Measurements from ENCODE around the gene FOXP1. TPM values are rescaled to one million over a fixed set of nuclear protein-coding genes. Genes with fewer than 3 reads are reported as not detected.
"Not testable (repeated sequence)": the region's sequence is repeated elsewhere in the genome, so short reads cannot be mapped to it uniquely, and the experiment has no call there.

The FOXP1 gene
- total and polyA plus RNA-seq, 5 experiments from 2014 or later, result 280 to 443 (median 382) TPM

DNA sequence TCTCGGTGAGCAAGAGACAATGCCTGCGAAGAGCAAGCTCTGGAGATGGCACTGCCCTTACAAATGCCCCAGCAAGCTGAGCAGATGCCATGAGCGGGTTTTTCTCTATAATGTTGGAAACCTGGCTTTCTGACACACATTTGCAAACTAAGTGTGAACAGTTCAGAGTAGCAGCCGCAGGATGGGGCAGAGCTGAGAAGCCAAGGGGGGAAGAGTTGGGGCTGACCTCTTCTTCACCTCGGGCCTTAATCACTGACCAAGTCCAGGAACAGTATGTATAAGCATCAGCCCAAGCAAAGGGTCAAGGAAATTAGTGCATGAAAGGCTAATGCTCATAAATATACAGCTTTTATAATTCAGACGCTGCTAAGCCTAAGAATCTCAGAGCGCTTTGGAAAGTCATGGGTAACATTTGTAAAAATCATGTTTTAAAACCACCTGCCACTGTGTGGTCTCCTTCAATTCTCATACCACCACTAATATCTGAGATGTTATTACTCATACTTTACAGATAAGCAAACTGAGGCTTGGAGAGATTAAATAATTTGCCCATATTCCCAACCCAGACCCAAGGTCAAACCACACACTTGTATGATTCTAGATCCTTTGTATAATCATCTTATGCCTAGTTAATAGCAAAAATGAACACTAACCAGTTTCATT lies 603.4 kb downstream of the FOXP1 start:
- POLR2A ChIA-PET, result no interaction called here
- Mint-ChIP-seq H3K4me1 (peaks cover 37 to 66% (median 61%) of the 10 kb centered on the region in 4 donors), H3K4me3 (peak overlapping the region in 4 of 10 donors; percentile 9 to 57 (median 41)), H3K9me3 (no peaks in the 10 kb centered on the region), H3K27ac (peak overlapping the region; percentile 83 to 93 (median 88)), H3K27me3 (no peaks in the 10 kb centered on the region), H3K36me3 (peaks cover 17 to 91% (median 47%) of the 10 kb centered on the region in 3 donors)
- no peak for ATAC-seq
- DNase-seq, result no peak

DNA sequence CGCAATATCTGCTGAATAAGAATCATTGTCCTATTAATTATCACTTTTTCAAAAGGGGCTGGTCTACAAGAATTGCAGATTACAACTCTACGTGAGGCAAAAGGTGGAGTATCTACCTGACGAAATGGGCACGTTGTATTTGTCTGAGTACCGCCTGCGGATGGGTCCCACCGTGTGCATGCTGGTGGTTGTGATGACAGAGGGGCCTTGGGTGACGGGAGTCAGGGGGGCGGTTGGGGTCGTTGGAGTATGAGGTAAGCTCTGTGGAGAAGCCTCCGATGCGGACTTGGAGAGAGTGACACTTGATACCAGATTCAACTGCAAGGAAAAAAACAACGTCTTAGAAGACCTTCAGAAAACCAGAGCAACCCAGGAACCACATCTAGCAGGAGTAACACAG lies 605.8 kb downstream of the FOXP1 start:
- POLR2A ChIA-PET, result no interaction called here
- peak overlapping the region in 7 of 10 donors; percentile 20 to 85 (median 58) for H3K27ac Mint-ChIP-seq
- no peaks in the 10 kb centered on the region for H3K9me3 Mint-ChIP-seq
- ATAC-seq, result no peak
- H3K36me3 Mint-ChIP-seq, result peaks cover 11 to 91% (median 39%) of the 10 kb centered on the region in 3 donors
- no peak for DNase-seq
- H3K4me1 Mint-ChIP-seq, result peaks cover 26 to 48% (median 38%) of the 10 kb centered on the region in 4 donors
- H3K4me3 Mint-ChIP-seq, result peak overlapping the region in 1 of 10 donors; percentile 42
- no peaks in the 10 kb centered on the region for H3K27me3 Mint-ChIP-seq

DNA sequence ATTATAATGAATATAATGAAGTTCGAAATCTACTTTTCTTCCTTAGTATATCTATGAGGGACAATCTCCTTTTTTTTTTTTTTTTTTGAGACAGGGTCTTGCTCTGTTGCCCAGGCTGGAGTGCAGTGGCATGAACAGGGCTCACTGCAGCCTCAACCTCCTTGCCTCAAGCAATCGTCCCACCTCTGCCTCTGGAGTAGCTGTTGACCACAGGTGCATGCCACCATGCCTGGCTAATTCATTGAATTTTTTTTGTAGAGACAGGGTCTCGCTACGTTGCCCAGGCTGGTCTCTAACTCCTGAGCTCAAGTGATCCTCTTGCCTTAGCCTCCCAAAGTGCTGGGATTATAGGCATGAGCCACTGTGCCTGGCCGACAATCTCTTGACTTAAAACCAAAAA lies 607.5 kb downstream of the FOXP1 start:
- not testable (repeated sequence) for H3K9me3 Mint-ChIP-seq, DNase-seq, H3K27me3 Mint-ChIP-seq, ATAC-seq, H3K4me3 Mint-ChIP-seq
- POLR2A ChIA-PET, result interaction anchor here (0.6 to 0.7 kb wide), 2 partner anchors 17 to 619 kb away, joined by 3 to 4 read pairs; no protein-coding TSS in a partner anchor
- Mint-ChIP-seq H3K4me1 (peaks cover 18 to 39% (median 22%) of the 10 kb centered on the region in 4 donors), H3K36me3 (peaks cover 11 to 93% (median 32%) of the 10 kb centered on the region in 3 donors), H3K27ac (peak overlapping the region in 1 of 10 donors; percentile 58)

DNA sequence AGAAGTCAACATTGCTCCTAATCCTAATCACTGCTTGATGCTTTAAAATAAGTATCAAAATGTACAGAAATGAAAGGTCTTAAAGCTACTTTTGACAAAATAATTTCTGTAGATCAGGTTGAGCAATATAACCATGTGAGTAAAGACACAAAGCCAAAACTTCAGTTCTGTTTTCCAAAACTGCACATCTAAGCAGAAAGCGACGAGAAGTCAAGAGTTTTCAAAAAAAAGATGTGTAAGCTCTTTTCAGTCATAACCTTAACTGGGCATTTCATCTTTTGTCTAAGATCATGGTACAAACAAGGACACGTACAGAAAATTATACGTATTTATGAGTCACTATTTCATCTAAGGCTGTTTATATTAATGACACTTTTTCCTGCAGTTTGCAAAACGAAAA lies 608.8 kb downstream of the FOXP1 start:
- no peaks in the 10 kb centered on the region for H3K27me3 Mint-ChIP-seq
- H3K36me3 Mint-ChIP-seq, result peaks cover 11 to 93% (median 32%) of the 10 kb centered on the region in 3 donors
- peaks cover 5 to 28% (median 12%) of the 10 kb centered on the region in 4 donors for H3K4me1 Mint-ChIP-seq
- DNase-seq (no peak), ATAC-seq (no peak)
- H3K9me3 Mint-ChIP-seq, result no peaks in the 10 kb centered on the region
- POLR2A ChIA-PET, result no interaction called here
- H3K4me3 Mint-ChIP-seq, result no peak overlapping the region
- H3K27ac Mint-ChIP-seq, result peak overlapping the region in 4 of 10 donors; percentile 34 to 72 (median 62)

DNA sequence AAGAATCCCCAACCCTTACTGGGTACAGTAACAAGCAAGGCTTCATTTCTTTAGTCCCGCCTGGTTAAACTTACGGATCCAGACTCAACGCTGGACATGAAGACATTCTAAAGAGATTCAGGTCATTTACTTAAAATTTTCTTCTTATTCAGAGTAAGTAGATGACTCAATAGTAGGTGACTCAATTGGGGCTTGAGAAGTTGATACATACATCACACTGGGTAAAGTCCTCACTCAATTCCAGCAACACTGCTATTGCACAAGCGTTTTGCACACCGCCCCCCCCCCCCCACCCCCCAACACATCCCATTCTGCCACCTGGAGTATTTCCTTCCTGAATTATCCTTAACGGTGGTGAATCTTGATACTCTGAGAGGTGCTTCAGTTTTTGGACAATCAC lies 610.0 kb downstream of the FOXP1 start:
- Mint-ChIP-seq H3K9me3 (no peaks in the 10 kb centered on the region), H3K4me3 (no peak overlapping the region), H3K27me3 (no peaks in the 10 kb centered on the region), H3K36me3 (peaks cover 11 to 94% (median 42%) of the 10 kb centered on the region in 3 donors), H3K4me1 (peaks cover 0 to 29% (median 10%) of the 10 kb centered on the region in 4 donors), H3K27ac (peak overlapping the region in 1 of 10 donors; percentile 72)
- POLR2A ChIA-PET, result no interaction called here
- no peak for DNase-seq
- ATAC-seq, result no peak

DNA sequence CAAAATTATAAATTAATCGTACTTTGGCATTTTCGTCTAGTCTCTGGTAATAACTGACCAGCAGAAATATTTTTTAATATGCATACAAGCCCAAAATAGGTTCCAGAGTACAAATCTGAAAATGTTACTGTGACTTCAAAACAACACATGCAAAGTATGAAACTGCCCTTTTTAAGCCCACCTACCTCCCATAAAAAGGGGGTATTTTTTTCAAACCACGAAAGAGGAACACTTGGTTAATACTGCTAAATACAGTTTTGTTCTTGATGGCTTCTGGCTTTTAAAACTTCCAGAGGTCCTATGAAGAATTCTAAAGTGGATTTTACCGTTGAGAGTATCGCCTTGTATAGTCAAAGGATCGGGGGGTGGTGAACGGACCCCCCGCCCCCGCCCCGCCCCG lies 610.7 kb downstream of the FOXP1 start:
- H3K9me3 Mint-ChIP-seq, result no peaks in the 10 kb centered on the region
- POLR2A ChIA-PET, result no interaction called here
- no peak overlapping the region for H3K4me3 Mint-ChIP-seq
- H3K27me3 Mint-ChIP-seq, result no peaks in the 10 kb centered on the region
- no peak overlapping the region for H3K27ac Mint-ChIP-seq
- peaks cover 11 to 96% (median 39%) of the 10 kb centered on the region in 3 donors for H3K36me3 Mint-ChIP-seq
- H3K4me1 Mint-ChIP-seq, result peaks cover 0 to 28% (median 9%) of the 10 kb centered on the region in 4 donors
- DNase-seq (no peak), ATAC-seq (no peak)

DNA sequence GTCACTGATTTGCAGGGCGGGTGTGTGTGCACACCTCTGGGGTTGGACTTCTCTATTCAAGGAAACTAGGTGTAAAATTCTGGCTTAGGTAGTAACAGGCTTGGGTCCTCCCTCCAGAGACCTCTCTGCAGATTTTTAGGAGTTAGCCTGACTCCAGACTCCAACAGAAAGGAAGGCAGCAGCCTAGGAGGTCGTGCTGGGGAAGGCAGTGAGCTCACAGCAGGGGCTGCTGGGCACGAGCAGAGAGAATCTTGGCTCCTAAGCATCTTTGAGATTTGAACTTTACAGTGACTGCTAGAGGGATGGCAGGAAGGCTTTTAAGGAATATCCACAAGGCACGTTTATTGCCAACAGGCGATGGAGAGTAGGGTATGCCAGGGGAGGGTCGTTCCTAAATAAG lies 612.6 kb downstream of the FOXP1 start:
- Mint-ChIP-seq H3K4me1 (peaks cover 0 to 20% (median 6%) of the 10 kb centered on the region in 4 donors), H3K9me3 (no peaks in the 10 kb centered on the region), H3K27me3 (no peaks in the 10 kb centered on the region), H3K27ac (peak overlapping the region in 3 of 10 donors; percentile 38 to 66 (median 48)), H3K36me3 (peaks cover 0 to 95% (median 33%) of the 10 kb centered on the region in 3 donors), H3K4me3 (peak overlapping the region in 2 of 10 donors; percentile 10 to 40)
- DNase-seq (no peak), ATAC-seq (no peak)
- POLR2A ChIA-PET, result no interaction called here

DNA sequence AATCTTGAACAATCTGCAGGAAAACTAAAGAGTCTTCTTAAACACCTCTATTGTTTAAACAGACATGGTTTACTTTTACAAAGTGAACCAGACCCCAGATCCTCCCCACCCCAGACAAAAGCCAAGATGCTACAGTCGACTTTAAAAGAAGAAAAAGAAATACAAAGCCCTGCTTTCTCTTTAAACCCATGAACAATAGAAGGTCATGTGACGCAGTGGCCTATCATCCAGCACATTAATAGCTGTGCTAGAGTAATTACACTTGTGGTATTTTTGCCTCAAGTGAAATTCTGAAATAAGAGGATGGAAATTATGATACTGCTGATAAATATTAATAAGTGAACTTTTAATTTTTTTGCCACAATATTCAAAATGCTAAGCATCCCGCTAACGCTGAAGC lies 613.4 kb downstream of the FOXP1 start:
- Mint-ChIP-seq H3K9me3 (no peaks in the 10 kb centered on the region), H3K4me1 (peaks cover 0 to 21% (median 8%) of the 10 kb centered on the region in 4 donors), H3K27ac (peak overlapping the region in 5 of 10 donors; percentile 5 to 78 (median 48)), H3K36me3 (peaks cover 0 to 96% (median 33%) of the 10 kb centered on the region in 3 donors), H3K27me3 (no peaks in the 10 kb centered on the region), H3K4me3 (no peak overlapping the region)
- POLR2A ChIA-PET, result no interaction called here
- ATAC-seq (no peak), DNase-seq (no peak)

DNA sequence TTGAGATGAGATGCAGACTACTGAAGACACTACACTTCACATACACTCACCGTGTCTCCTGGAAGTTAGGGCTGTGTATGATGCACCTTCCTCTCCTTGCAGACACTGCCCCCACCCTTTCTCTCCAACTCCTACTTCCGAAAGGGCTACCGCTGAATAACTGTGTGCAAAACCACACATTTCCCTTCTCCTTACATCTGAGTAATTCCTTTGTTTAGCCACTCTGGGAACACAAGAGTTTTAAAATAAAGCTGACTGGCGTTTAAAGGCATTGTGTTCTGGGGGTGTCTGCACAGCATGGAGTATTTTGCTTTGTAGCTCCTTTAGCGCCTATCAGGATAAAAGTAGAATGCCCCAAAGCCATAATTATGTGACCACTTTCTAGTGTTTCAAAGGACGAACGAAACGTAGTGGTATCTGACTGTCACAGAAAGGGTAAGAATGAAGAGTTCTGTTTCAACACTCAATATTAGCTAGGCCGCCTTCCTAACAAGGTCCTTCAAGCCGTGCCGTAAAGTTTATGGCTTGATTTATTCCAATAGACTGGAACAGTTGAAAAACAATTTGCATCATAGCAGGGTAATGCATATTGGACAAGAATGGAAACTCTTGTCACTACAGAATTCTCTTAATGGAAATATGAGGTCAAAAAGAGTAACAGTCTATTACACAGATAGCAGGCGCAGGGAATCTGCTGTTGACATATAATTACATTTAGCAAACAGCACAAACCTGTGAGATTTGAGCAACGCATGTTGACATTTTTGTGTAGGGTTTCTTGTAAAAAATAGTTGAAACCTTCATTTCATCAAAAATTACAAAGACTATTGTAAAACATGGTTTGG lies 619.9 kb downstream of the FOXP1 start:
- no peak for DNase-seq
- H3K36me3 Mint-ChIP-seq, result peaks cover 18 to 93% (median 50%) of the 10 kb centered on the region in 3 donors
- H3K9me3 Mint-ChIP-seq, result no peaks in the 10 kb centered on the region
- peak overlapping the region in 8 of 10 donors; percentile 24 to 80 (median 59) for H3K27ac Mint-ChIP-seq
- POLR2A ChIA-PET, result no interaction called here
- no peaks in the 10 kb centered on the region for H3K27me3 Mint-ChIP-seq
- ATAC-seq, result no peak
- H3K4me3 Mint-ChIP-seq, result no peak overlapping the region
- peaks cover 0 to 13% (median 7%) of the 10 kb centered on the region in 4 donors for H3K4me1 Mint-ChIP-seq

DNA sequence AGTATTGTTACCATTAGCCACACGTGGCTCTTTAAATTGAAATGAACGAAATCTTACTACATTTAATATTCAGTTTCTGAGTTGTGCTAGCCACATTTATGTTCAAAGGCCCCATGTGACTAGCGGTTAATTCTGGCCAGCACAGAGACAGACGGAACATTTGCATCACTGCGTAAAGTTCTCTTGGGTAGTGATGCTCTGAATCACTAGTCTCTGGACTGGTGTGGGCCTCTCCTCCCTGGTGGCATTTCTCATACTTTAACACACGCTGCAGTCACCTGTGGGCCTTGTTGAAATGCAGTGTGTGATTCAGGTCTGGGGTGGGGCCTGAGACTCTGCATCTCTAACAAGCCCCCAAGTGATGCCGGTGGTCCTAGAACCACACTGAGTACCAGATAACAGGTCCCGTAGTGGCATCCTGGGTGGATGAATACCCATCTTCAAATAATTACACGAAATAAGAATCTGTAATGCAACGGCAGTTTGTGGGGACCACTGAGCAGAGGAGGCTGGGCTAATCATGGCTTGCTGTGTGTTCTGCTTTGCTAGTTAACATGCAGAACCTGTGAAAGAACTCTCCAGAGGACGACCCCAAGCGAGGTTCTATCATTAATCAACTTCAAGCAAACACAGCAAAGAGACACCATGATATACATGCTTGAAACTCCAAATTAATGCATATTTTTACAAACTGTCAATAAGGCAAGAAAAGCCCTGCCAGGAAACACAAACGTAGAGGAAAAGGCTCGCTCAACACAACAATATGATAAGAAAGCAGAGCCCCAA lies 623.8 kb downstream of the FOXP1 start:
- Mint-ChIP-seq H3K27ac (peak overlapping the region in 2 of 10 donors; percentile 35 to 53), H3K4me1 (peaks cover 0 to 13% (median 9%) of the 10 kb centered on the region in 4 donors), H3K9me3 (no peaks in the 10 kb centered on the region), H3K4me3 (no peak overlapping the region), H3K36me3 (peaks cover 18 to 89% (median 41%) of the 10 kb centered on the region in 3 donors), H3K27me3 (no peaks in the 10 kb centered on the region)
- ATAC-seq (no peak), DNase-seq (no peak)
- POLR2A ChIA-PET, result no interaction called here

DNA sequence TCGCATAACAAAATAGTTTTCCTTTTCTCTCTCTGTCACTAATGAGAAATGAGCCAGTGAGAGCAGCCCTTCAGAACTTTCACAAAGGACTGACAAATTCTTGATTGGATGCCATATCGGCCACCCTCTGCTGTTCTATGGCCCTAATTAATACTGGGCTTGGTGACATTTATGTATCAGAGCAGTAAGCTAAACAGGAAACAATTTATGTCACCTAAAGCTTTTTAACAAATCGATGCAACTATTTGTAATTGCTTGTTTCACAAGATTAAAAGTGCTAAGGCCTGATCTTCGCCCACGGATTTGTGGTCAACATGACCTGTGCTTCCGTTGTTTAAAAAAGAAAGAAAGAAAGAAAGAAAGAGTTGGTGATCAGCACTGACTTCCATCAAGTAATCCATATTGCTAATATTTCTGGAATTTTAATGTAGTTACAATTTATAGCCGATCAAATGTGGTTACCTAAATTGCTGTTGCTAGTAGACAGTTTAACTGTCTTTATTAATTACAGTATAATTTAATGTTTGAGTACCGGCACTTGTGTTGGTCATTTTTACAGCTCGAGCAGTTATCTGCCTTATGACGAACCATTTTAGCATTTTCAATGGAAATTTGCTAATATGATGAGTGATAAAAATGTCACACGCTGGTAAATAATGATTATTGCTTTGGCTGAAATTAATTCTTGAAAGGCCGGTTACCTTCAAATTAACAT lies 631.3 kb downstream of the FOXP1 start:
- POLR2A ChIA-PET, result no interaction called here
- no peaks in the 10 kb centered on the region for H3K9me3 Mint-ChIP-seq
- DNase-seq (no peak), ATAC-seq (no peak)
- H3K4me3 Mint-ChIP-seq, result no peak overlapping the region
- H3K36me3 Mint-ChIP-seq, result peaks cover 0 to 20% (median 0%) of the 10 kb centered on the region in 3 donors
- H3K27ac Mint-ChIP-seq, result peak overlapping the region in 3 of 10 donors; percentile 2 to 49 (median 26)
- peaks cover 5 to 28% (median 17%) of the 10 kb centered on the region in 4 donors for H3K4me1 Mint-ChIP-seq
- no peaks in the 10 kb centered on the region for H3K27me3 Mint-ChIP-seq

DNA sequence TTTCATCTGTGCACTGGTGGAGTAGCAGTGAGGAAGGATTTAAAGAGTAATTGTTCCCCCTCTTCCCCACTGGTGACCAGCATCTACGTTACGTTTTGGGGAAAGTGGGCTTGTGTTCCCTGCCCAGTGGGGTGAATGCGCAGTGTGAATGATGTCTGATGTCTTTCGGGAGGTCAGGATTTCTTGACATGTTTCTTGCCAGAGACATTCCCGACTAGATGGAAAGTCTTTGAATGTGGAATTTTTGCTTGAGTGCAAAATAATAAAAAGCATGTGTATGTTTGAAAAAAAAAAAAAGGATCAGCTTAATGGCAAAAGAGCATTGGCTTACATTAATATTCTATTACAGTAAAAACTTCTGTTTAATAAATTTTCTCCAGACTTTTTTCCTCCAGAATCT lies 632.2 kb downstream of the FOXP1 start:
- peaks cover 0 to 14% (median 0%) of the 10 kb centered on the region in 3 donors for H3K36me3 Mint-ChIP-seq
- ATAC-seq (no peak), DNase-seq (no peak)
- H3K27ac Mint-ChIP-seq, result peak overlapping the region in 4 of 10 donors; percentile 20 to 73 (median 41)
- H3K27me3 Mint-ChIP-seq, result no peaks in the 10 kb centered on the region
- POLR2A ChIA-PET, result no interaction called here
- H3K9me3 Mint-ChIP-seq, result no peaks in the 10 kb centered on the region
- H3K4me3 Mint-ChIP-seq, result no peak overlapping the region
- peaks cover 5 to 27% (median 17%) of the 10 kb centered on the region in 4 donors for H3K4me1 Mint-ChIP-seq
